Measurements from ENCODE around the gene PCDH1.

The PCDH1 gene

DNA sequence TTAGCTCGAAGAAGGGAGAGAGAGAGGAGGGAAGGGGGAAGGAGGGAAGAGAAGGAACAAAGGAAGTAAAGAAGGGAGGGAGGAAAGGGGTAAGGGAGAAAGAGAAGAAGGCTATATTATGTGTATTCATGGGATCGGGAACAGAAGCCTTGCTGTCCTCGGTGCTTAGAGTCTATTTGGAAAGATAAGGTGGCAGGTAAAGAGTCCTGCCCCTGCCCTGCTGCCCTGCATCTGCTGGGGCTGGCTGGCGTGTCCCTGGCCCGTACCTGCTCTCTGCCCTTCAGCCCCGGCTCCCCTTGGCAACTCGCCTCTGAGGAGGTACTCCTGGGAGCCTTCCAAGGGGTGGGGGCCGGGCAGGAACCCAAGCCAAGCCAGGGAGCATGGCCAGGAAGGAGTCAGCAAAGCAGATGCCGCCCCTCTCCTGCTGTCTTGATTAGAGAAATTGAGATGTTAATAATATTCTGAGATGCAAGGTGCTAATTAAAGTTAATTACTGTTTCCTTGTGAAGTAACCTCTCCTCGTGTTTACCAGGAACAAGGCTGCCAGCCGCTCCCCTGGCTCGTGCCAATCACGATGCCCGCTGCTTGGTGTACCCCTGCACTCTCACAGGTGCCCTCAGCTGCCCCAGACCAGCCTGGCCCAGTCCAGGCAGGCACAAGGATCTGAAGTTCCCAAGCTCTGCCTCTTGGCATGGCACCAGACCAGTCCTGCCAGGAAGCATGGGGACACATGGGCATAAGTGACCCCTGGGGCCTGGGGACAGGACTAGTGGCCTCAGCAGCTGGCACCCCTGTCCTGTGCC lies 36.6 kb downstream of the PCDH1 start:
- TF ChIP-seq FOXP2 (optimal IDR thresholded peaks at IDR 0.05; ENCODE audit: borderline replicate concordance, extremely low read depth, extremely low read length, insufficient read depth) = no peak
- TF ChIP-seq POLR2AphosphoS5 (IDR thresholded peaks at IDR 0.05; ENCODE audit: low read depth, low read length) = no peak
- no peak for TF ChIP-seq TAF1 (IDR thresholded peaks at IDR 0.05; ENCODE audit: borderline replicate concordance, insufficient read depth, low read length)
- TF ChIP-seq SIN3A (IDR thresholded peaks at IDR 0.05; ENCODE audit: borderline replicate concordance, insufficient read depth, low read length) = no peak
- TF ChIP-seq, protein P1, sequence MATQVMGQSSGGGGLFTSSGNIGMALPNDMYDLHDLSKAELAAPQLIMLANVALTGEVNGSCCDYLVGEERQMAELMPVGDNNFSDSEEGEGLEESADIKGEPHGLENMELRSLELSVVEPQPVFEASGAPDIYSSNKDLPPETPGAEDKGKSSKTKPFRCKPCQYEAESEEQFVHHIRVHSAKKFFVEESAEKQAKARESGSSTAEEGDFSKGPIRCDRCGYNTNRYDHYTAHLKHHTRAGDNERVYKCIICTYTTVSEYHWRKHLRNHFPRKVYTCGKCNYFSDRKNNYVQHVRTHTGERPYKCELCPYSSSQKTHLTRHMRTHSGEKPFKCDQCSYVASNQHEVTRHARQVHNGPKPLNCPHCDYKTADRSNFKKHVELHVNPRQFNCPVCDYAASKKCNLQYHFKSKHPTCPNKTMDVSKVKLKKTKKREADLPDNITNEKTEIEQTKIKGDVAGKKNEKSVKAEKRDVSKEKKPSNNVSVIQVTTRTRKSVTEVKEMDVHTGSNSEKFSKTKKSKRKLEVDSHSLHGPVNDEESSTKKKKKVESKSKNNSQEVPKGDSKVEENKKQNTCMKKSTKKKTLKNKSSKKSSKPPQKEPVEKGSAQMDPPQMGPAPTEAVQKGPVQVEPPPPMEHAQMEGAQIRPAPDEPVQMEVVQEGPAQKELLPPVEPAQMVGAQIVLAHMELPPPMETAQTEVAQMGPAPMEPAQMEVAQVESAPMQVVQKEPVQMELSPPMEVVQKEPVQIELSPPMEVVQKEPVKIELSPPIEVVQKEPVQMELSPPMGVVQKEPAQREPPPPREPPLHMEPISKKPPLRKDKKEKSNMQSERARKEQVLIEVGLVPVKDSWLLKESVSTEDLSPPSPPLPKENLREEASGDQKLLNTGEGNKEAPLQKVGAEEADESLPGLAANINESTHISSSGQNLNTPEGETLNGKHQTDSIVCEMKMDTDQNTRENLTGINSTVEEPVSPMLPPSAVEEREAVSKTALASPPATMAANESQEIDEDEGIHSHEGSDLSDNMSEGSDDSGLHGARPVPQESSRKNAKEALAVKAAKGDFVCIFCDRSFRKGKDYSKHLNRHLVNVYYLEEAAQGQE (IDR thresholded peaks at IDR 0.05; ENCODE audit: insufficient read depth in 1 of 2, low read depth in 2 of 2, low read length in 2 of 2) = no peak

DNA sequence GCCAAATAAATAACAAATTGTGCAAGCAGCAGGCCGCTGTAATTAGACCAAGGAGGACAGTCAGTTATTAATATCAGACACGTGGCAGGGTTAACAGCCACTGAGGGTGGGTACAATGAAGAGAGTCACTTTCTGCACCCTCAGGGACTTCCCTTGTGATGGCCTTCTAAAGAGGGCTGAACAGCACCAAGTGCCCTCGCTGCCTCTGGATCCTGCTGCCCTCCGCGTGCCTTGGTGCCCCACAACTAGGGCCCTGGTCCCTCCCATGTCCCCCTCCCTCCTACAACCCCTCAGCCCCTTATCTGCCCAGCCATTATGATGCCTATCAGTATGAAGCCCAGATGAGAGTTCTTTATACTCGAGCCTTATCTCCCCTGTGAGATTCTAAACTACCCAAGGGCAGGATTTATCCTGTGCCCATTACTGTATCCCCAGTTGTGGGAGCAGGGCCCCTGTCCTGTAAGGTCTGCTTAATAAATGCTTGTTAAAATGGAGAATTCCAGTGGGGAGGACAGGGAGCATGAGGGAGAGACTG lies 37.3 kb downstream of the PCDH1 start:
- no peak for TF ChIP-seq POLR2AphosphoS5 (IDR thresholded peaks at IDR 0.05; ENCODE audit: low read depth, low read length)
- TF ChIP-seq, protein P1 (IDR thresholded peaks at IDR 0.05; ENCODE audit: insufficient read depth in 1 of 2, low read depth in 2 of 2, low read length in 2 of 2) = no peak
- no peak for TF ChIP-seq FOXP2 (optimal IDR thresholded peaks at IDR 0.05; ENCODE audit: borderline replicate concordance, extremely low read depth, extremely low read length, insufficient read depth)
- no peak for TF ChIP-seq SIN3A (IDR thresholded peaks at IDR 0.05; ENCODE audit: borderline replicate concordance, insufficient read depth, low read length)
- TF ChIP-seq TAF1 (IDR thresholded peaks at IDR 0.05; ENCODE audit: borderline replicate concordance, insufficient read depth, low read length) = no peak

DNA sequence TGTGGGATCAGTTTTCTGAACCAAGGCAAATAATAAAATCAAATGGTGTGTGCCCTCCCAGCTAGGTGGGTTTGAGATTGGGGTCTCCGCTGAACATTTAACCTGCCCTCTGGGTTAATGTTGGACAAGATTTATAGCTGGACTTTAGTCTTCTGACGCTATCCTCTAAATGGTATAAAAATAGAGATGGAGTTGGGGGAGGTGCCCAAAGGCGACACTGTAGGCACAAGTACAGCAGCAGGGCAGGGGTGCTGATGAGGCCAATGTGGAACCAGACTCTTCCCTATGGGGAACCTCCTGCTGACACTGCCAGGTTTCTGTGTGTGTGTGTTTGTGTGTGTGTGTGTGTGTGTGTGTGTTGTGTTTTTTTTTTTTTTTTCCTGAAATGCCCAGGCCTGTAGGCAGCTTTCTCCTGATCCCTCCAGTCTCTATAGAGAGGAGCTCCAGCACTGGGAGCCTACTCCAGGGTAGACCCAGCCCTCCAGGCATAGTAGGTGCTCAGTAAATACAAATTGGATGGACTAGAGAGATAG lies 37.9 kb downstream of the PCDH1 start:
- TF ChIP-seq POLR2AphosphoS5 (IDR thresholded peaks at IDR 0.05; ENCODE audit: low read depth, low read length) (no peak), TAF1 (IDR thresholded peaks at IDR 0.05; ENCODE audit: borderline replicate concordance, insufficient read depth, low read length) (no peak), SIN3A (IDR thresholded peaks at IDR 0.05; ENCODE audit: borderline replicate concordance, insufficient read depth, low read length) (no peak), FOXP2 (optimal IDR thresholded peaks at IDR 0.05; ENCODE audit: borderline replicate concordance, extremely low read depth, extremely low read length, insufficient read depth) (no peak)
- TF ChIP-seq, protein P1 (IDR thresholded peaks at IDR 0.05; ENCODE audit: insufficient read depth in 1 of 2, low read depth in 2 of 2, low read length in 2 of 2) = no peak

DNA sequence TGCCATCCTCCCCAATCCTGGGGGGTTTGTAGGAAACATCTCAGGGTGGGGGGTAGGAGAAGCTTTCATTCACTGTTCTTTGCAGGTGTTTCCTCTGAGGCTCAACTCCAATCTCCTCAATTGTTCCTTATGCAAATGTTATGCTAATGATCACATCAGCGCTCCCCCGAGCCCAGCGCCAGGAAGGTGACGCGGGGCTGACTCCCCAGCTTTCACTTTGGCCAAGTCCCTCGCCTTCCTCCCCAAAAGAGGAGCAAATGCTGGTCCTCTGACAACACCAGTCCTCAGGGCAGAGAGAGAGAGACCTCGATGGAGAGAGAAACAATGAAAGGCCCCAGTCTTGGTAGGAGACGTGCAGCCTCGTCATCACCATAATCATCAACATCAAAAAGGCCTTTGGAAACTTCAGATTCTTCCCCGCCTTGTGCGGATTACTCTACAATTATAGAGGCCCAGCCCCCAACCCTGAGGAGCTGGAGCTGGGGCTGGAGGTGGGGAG lies 39.1 kb downstream of the PCDH1 start:
- TF ChIP-seq POLR2AphosphoS5 (IDR thresholded peaks at IDR 0.05; ENCODE audit: low read depth, low read length) (no peak), FOXP2 (optimal IDR thresholded peaks at IDR 0.05; ENCODE audit: borderline replicate concordance, extremely low read depth, extremely low read length, insufficient read depth) (no peak), TAF1 (IDR thresholded peaks at IDR 0.05; ENCODE audit: borderline replicate concordance, insufficient read depth, low read length) (no peak), SIN3A (IDR thresholded peaks at IDR 0.05; ENCODE audit: borderline replicate concordance, insufficient read depth, low read length) (no peak)
- TF ChIP-seq, protein P1 (IDR thresholded peaks at IDR 0.05; ENCODE audit: insufficient read depth in 1 of 2, low read depth in 2 of 2, low read length in 2 of 2) = no peak
